ENCODE data around the gene SLIT1.
A peak's percentile ranks its signal among the peaks of the same experiment; 100 is the strongest.

Gene SLIT1

DNA sequence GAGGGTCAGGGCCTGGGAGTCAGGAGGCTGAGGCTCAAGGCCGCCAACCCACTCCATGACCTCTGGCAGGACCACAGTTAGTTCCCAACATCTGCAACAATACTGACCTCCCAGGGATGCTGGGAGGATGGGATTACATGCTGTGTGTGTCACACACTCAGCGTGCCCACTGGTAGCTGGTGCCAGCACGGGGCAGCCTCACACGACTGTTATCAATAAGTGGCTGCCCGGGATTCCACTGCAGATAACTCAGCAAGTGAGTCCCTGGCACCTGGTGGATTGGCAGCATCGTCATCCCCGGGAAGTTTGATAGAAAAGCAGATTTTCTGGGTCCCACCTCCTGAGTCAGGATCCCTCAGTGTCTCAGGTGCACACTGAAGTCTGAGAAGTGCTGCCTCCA is 110.3 kb downstream of the SLIT1 start:
- peaks cover 0 to 6% of the 10 kb centered on the region in 2 donors for H3K4me1 Mint-ChIP-seq
- no peaks in the 10 kb centered on the region for H3K36me3 Mint-ChIP-seq
- no peak for ATAC-seq (replicated peaks)
- no peak overlapping the region for H3K27ac Mint-ChIP-seq
- H3K27me3 Mint-ChIP-seq = peaks cover 55% of the 10 kb centered on the region in 2 donors
- no peak for DNase-seq
- H3K9me3 Mint-ChIP-seq = no peaks in the 10 kb centered on the region
- H3K4me3 Mint-ChIP-seq = no peak overlapping the region

DNA sequence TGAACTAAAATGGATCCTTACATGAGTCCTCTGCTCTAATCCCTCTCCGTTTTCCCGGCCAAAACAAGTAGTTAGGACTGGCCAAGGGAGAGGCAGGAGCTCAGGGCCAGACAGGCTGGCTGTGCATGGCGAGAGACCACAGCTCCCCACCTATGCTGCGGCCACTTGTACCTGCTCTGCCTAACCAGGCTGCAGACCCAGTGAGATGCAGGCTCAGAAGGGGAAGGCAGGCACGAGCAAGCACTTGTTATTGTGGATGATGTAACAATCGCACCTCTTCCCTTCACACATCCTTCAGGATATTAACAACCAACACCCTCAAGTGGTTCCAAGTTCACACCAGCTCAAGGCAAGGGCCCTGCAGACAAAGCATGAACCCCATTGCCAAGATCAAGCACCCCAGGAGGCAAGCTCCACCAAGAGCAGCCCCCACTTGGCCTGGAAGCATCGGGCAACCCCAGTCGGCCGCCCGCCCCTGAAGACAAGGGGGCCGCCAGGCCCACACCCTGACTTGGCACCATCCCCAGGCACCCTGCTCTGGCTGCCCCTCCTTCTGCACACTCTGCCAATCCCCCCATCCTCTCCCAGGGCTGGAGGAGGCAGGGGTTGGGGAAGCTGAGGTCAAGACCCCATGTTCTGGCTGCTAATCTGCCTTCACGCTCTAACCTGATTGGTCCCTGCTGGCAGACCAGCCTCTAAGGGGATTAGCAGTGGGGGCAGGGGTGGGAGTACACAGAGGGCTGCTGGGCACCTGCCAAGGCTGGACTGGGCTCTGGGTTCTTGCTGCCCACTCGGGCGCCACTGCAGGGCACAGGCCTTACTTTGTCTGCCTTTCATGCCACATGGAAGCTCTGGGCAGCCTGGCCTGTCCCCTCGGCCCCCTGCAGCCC is 111.3 kb downstream of the SLIT1 start:
- Mint-ChIP-seq H3K9me3 (peaks cover 2 to 4% of the 10 kb centered on the region in 2 donors), H3K27ac (no peak overlapping the region), H3K27me3 (peaks cover 49 to 51% of the 10 kb centered on the region in 2 donors), H3K36me3 (no peaks in the 10 kb centered on the region), H3K4me1 (peaks cover 2 to 6% of the 10 kb centered on the region in 2 donors), H3K4me3 (no peak overlapping the region)
- DNase-seq (no peak), ATAC-seq (replicated peaks) (no peak)

DNA sequence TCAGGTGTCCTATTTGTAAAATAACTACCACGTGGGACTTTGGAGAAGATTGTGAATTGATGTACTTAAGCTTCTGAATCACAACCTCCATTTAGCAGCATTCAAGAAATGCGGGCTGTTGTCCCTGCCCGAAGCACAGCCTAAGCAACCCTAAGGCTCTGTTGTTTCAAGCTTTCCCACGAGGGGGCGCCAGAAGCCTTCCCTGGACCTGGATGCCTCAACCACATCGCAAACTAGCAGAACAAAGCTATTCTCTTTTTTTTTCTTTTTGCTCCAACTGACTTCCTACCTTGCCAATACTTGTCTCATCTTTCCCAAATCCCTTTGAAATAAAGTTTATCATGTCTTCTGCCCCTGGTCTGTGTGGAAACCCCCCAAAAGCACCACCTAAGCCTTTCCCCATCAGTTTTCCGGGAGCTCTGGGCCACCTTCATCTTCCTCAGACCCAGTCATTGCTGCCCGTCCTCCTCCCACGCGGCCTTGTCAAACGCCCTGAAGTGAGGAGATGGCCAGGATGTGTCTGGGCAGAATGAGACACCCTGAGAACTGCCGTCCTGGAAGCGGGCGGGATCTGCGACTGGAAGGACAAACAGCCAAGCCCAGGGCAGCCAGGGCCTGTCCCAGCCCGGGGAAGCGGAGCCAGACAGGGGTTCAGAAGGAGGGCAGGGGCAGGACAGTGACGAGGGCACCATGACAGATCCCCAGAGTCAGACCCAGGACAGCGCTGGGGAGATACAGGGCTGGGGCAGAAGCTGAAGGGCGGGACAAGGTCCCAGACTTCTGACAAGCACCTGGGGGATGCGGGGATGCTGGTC is 112.7 kb downstream of the SLIT1 start:
- H3K4me1 Mint-ChIP-seq = peaks cover 5 to 6% of the 10 kb centered on the region in 2 donors
- H3K27ac Mint-ChIP-seq = no peak overlapping the region
- H3K9me3 Mint-ChIP-seq = peaks cover 2 to 8% of the 10 kb centered on the region in 2 donors
- peaks cover 53 to 58% of the 10 kb centered on the region in 2 donors for H3K27me3 Mint-ChIP-seq
- H3K4me3 Mint-ChIP-seq = no peak overlapping the region
- ATAC-seq (replicated peaks) = peak; percentile 84 to 88
- no peaks in the 10 kb centered on the region for H3K36me3 Mint-ChIP-seq
- peak; percentile 60 for DNase-seq

DNA sequence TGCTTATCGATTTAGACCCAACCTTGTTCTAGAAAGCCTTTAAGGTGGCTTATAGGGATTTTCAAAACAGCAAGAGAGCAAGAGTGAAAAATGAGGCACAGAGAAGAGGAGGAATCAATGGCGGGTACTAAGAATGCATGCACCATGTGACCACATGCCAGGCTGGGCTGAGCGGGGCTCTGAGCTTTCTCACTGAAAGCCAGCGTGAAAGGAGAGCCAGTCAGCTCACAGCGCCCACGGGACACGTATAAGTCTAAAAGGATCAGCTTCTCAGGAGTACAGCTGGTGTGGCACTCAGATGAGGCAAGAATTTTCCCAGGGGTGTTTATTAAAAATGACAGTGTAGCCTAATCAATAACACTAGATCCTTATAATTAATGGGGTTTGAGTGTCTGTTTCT is 114.3 kb downstream of the SLIT1 start:
- ATAC-seq (replicated peaks) = no peak
- peaks cover 5 to 6% of the 10 kb centered on the region in 2 donors for H3K4me1 Mint-ChIP-seq
- H3K36me3 Mint-ChIP-seq = no peaks in the 10 kb centered on the region
- no peak overlapping the region for H3K4me3 Mint-ChIP-seq
- peaks cover 56 to 57% of the 10 kb centered on the region in 2 donors for H3K27me3 Mint-ChIP-seq
- DNase-seq = no peak
- peaks cover 2 to 8% of the 10 kb centered on the region in 2 donors for H3K9me3 Mint-ChIP-seq
- no peak overlapping the region for H3K27ac Mint-ChIP-seq

DNA sequence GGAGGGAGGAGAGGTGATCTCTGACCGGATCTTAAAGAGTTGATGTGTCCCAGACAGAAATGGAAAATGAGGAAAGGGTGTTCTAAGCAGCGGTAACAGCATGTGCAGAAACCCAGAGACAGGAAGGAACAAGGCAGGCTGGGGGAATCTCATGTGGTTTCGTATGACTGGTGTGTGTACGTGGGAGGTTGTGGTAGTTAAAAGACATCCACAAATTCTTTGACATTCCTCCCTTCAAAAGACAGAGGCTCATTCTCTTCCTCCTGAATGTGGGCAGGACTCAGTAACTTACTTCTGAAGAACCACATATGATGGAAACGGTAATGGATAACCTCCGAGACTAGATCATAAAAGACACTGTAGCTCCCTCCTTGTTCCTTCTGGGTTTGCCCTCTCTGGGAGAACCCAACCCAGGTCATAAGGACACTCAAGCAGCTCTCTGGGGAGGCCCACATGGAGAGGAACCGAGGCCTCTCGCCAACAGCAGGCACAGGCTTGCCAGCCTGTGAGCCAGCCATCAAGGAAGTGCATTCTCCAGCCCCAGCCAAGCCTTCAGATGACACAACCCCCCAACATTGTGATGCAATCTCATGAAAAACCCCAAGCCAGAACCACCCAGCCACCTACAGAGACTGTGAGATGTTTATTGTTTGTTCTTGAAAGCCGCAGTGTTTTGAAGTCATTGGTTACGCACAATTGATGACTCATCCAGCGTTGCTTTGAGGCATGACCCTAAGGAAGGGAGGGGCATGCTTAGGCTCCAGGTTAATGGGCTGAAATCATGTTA is 116.0 kb downstream of the SLIT1 start:
- Mint-ChIP-seq H3K27me3 (peaks cover 49 to 53% of the 10 kb centered on the region in 2 donors), H3K36me3 (no peaks in the 10 kb centered on the region), H3K27ac (no peak overlapping the region), H3K9me3 (peaks cover 2 to 8% of the 10 kb centered on the region in 2 donors), H3K4me3 (no peak overlapping the region), H3K4me1 (peaks cover 5 to 6% of the 10 kb centered on the region in 2 donors)
- ATAC-seq (replicated peaks) (no peak), DNase-seq (no peak)

DNA sequence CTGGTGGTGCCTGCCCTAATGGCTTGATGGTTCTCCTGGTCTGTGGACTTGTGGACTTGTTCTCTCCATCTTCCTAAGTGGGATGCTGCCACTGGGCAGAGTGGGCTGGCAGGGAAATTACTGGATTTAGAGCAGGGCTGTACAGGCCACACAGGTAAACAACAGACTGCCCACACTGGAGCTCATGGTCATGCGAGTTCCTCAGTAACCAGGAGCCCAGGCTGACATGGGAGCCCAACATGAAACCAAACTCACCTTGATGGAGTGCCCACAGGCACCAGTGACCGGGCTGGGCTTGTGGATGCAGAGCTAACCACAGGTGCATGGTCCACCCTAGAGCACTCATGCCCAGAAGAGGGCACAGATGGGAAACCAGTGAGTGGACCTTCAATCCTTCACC is 116.7 kb downstream of the SLIT1 start:
- DNase-seq (no peak), ATAC-seq (replicated peaks) (no peak)
- no peak overlapping the region for H3K27ac Mint-ChIP-seq
- H3K9me3 Mint-ChIP-seq = peaks cover 2 to 8% of the 10 kb centered on the region in 2 donors
- peaks cover 45 to 52% of the 10 kb centered on the region in 2 donors for H3K27me3 Mint-ChIP-seq
- H3K4me1 Mint-ChIP-seq = peaks cover 5 to 6% of the 10 kb centered on the region in 2 donors
- H3K4me3 Mint-ChIP-seq = no peak overlapping the region
- H3K36me3 Mint-ChIP-seq = no peaks in the 10 kb centered on the region

DNA sequence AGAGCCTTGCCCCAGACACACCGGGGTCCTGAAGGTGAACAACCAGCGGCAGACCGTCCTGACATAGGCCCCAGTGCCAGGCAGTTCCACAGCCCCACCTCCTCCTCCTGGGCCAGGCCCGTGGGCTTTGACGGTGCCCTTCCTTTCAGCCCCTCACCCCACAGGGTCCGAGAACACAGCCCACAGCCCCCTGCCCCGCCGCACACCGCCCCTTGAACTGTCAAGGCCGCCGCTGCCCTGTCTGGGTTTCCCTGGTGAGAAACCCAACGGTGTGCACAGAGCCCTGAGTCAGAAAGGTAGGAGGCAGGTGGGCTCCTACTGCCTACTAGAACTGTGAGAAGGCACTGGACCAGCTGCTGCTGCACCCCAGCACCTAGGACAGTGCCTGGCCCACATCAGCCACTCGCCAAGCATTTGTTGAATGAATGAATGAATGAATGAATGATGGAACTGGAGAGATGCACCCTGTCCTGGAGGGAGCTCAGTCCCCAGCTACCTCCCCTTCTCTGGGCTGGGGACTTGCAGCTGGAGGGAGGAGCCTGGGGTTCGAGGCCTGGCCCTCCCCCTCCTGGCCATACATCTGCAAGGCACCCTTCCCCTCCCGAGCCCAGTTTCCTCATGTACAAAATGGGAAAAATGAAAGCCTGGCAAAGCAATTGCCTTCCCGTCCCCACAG is 117.9 kb downstream of the SLIT1 start:
- no peaks in the 10 kb centered on the region for H3K36me3 Mint-ChIP-seq
- H3K4me3 Mint-ChIP-seq = no peak overlapping the region
- no peak overlapping the region for H3K27ac Mint-ChIP-seq
- H3K27me3 Mint-ChIP-seq = peaks cover 34 to 50% of the 10 kb centered on the region in 2 donors
- H3K4me1 Mint-ChIP-seq = peaks cover 2 to 5% of the 10 kb centered on the region in 2 donors
- ATAC-seq (replicated peaks) (no peak), DNase-seq (no peak)
- peaks cover 2 to 8% of the 10 kb centered on the region in 2 donors for H3K9me3 Mint-ChIP-seq

DNA sequence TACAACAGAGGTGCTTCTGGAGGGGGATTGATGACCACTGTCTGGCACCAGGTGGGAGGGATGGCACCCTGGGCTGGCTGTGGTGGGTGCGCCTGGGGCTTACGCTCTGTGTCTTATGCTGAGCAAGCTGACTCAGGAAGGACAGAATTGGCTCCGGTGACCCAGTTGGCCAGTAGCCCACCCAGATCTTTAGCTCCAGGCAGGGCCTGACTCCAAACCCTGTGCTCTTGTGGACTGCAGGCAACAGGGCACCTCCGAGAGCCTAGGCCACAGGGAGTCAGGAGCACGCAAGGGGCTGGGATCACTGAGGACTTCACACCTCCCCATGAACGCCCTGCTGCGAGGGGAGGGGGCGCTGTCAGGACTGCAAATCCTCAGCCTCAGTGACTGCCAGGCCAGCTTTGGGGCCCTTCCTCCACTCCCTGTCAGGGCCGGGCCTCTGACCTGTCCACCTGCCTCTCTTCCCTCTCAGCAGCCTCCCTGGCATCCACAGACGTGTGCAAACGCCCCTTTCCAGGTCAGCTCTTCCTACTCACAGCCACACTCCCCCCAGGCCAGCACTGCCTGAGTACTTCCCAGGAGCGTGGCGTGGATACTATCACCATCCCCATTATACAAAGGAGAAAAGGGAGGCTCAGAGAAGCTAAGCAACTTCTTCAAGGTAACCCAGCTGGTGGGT is 118.7 kb downstream of the SLIT1 start:
- Mint-ChIP-seq H3K9me3 (peaks cover 2 to 8% of the 10 kb centered on the region in 2 donors), H3K4me1 (peaks cover 0 to 5% of the 10 kb centered on the region in 2 donors), H3K4me3 (no peak overlapping the region), H3K27ac (no peak overlapping the region), H3K27me3 (peaks cover 26 to 54% of the 10 kb centered on the region in 2 donors), H3K36me3 (no peaks in the 10 kb centered on the region)
- DNase-seq = no peak
- ATAC-seq (replicated peaks) = no peak

DNA sequence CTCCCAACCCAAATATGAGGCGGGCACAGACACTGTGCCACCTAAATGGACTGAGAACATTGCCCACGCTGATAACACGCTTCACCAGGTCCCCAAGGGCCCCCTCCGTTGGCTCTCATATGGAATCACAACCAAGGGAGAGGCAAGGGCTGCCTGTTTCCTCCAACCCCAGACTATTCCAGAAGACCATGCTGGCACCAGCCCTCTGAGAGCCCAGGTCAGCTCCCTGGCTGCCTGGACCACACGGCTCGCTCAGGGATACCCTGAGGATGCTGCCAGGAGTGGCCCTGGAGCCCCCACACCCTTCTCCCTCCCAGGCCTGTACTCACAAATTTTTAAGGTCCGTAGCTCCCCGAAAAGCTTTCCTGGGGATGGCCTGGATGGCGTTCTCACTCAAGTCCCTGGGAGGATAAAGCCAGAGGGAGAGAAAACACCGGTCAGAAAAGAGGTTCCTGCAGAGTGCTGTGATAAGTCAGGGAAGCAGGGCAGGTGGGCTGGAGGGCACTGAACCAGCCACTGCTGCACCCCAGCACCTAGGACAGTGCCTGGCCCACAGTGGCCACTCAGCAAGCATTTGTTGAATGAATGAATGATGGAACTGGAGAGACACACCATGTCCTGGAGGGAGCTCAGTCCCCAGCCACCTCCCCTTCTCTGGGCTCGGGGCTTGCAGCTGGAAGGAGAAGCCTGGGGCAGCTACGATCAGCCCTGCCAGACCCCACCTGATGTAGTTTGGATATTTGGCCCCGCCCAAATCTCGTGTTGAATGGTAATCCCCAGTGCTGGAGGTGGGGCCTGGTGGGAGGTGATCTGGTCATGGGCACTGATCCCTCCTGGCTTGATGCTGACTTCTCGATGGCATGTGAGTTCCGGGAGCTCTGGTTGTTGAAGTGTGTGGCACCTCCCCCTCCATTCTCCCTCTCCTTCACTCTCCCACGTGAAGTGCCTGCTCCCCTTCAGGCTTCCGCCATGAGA is 119.8 kb downstream of the SLIT1 start:
- no peak overlapping the region for H3K4me3 Mint-ChIP-seq
- no peak for DNase-seq
- ATAC-seq (replicated peaks) = no peak
- H3K36me3 Mint-ChIP-seq = no peaks in the 10 kb centered on the region
- H3K4me1 Mint-ChIP-seq = peaks cover 0 to 5% of the 10 kb centered on the region in 2 donors
- H3K27ac Mint-ChIP-seq = no peak overlapping the region
- H3K9me3 Mint-ChIP-seq = peaks cover 2 to 8% of the 10 kb centered on the region in 2 donors
- peaks cover 16 to 44% of the 10 kb centered on the region in 2 donors for H3K27me3 Mint-ChIP-seq

DNA sequence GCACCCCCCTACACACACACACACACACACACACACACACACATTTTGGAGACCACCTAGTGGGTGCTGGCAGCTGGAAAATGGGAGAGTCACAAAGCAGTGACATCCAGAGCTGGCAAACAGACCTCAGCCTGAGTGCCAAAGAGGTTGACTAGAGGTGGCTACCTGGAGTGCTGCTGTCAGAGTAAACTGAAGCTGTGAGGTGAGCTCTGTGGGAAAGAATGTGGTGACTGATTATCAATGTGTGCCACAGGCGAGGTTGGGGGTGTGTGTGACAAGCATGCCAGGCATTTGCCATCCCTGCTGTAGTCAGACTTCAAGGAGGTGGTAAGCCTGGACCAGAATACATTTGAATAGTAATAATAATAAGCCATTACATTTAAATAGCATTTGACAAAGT is 120.6 kb downstream of the SLIT1 start:
- Mint-ChIP-seq H3K27ac (no peak overlapping the region), H3K36me3 (no peaks in the 10 kb centered on the region), H3K9me3 (peaks cover 2 to 8% of the 10 kb centered on the region in 2 donors), H3K27me3 (peaks cover 12 to 44% of the 10 kb centered on the region in 2 donors), H3K4me3 (no peak overlapping the region), H3K4me1 (peaks cover 0 to 5% of the 10 kb centered on the region in 2 donors)
- ATAC-seq (replicated peaks) = no peak
- no peak for DNase-seq

DNA sequence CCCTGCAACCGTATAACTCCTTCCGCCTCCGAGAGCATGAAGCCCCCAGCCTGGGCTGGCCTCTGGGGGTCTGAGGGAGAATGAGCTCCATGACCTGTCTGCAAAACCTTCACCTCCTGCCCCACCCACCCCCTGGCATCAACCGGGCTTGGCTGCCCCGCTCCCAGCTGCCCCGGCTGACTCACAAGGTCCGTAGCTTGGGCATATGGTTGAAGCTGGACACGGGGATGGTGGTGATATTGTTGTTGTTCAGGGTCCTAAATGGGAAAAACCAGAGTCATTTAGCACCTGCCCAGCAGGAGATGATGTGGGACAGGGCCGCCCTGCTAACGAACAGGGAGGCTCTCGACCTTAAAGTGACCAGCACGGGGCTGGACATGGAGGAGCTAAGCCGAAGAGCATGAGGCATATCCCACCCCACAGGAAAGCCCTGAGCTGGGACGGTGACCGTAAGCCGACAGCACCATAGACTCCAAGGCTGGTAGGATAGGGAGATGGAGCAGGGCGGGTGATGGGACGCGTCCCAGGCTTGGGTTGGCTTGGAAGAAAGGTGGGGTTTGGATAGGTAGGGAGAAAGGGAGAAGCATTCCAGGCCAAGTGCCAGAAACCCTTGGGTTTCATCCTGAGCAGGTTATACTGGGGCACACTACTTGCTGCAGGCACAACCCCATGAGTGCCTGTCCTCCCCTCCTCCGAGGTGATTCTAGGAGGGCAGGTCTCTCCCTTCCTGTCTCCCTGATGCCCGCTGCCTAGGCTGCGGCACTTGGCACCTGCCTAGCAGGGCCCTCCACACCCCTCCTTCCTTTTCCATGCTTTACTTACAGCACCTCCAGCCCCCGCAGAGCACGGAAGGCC is 121.5 kb downstream of the SLIT1 start:
- H3K4me3 Mint-ChIP-seq = no peak overlapping the region
- H3K9me3 Mint-ChIP-seq = peaks cover 0 to under 1% of the 10 kb centered on the region in 2 donors
- no peak overlapping the region for H3K27ac Mint-ChIP-seq
- H3K27me3 Mint-ChIP-seq = peaks cover 12 to 37% of the 10 kb centered on the region in 2 donors
- no peak for ATAC-seq (replicated peaks)
- no peaks in the 10 kb centered on the region for H3K36me3 Mint-ChIP-seq
- DNase-seq = no peak
- H3K4me1 Mint-ChIP-seq = peaks cover 0 to under 1% of the 10 kb centered on the region in 2 donors
